GM18499 (cell line): ENCODE data around the gene AP2S1.
"Not testable (repeated sequence)": the region's sequence is repeated elsewhere in the genome, so short reads cannot be mapped to it uniquely, and the experiment has no call there.

ENCODE experiments used
- ATAC-seq: cut with Tn5 transposase; IDR thresholded peaks from one replicate; pipeline ENCODE4 v1.9.1; 2021; ENCODE audit warnings: moderate number of reproducible peaks; ENCODE audit not compliant: insufficient read depth, unreplicated experiment

Gene AP2S1

GRCh38 chr19:46868025-46868802, 17.6 kb upstream of the AP2S1 start:
- no peak for ATAC-seq

DNA sequence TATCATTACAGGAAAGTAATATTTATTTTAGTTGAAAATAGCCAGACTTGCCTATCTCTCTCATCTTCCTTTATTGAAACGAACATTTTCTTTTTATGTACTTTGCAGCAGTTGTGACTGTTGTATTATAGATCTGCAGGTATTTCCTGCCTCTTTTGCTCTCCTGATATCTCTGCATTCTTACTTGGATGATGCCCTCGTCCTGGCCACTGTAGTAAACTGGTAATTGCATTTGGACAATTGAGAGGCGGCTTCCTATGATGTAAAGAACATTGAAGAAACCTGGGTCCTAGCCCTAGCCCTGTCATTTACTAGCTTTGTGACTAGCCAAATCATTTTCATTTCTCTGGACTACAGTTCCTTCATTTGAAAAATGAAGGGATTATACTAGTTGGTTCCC, 16.5 kb upstream of the AP2S1 start:
- ATAC-seq = no peak

DNA sequence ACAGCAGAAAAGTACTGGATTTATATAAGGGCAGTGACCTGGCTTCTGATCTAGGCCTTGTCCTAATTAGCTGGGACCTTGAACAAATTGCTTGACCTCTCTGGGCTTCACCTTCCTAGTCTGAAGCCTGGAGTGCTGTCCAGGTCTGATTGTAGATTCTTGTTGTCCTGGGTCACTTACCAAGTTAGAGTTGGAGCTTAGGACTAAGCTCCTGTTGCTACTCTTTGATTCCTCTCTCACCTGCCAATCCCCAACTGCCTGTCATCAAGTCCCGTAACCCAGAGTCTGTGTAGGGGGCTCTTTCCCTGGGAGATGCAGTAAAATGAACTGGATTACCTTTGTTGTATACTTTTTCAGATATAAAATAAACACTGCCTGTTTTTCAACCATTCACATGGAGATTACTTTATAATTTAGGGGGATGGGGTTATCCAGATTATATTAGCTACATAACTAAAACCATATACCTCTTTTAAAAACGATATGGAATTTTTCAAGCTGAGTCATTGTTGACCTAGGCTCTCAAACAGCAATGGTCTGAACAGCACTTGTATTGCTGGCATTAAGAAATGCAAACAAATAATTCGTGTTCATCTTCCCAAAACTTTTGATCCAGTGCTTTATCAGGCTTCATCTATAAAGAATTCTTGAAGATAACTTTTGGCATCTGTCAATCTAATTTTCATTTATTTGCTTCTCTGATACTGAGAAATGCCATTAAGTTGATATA, 15.9 kb upstream of the AP2S1 start:
- no peak for ATAC-seq

DNA sequence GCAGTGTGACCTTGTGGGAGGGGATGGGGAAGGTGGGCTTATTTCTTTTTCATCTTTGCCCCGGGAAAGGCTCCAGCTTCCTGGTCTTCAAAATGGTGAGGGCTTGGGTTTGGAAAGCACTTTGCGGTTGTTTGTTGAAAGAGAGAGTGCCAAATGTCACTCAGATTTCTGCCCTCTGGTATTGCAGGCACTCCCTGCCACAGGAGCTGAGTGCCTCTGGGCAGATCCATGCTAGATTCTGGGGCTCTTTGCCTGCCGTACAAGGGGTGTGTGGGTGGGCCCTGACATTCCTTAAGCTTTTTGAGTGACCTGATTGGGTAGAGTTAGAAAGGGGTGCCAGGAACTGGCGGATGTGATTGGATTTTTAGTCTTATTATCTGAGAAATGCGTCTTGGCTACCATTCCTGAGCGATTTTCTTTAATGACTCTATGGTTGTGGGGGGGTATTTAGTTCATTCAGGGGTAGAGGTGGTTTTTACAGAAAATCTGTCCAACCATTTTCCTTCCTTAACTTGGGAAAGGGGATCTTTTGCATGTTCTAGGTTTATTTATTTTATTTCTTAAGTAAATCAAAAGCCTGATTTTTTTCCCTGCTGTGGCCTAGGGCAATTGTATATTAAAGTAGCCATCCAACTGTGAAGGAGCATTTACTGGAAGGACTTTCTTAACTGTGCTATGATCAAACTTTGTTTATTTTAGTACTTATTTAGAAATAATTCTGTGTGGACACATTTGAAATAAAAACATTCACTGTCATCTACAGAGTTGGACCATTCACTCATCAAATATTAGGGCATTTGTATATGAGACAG, 13.4 kb upstream of the AP2S1 start:
- no peak for ATAC-seq

DNA sequence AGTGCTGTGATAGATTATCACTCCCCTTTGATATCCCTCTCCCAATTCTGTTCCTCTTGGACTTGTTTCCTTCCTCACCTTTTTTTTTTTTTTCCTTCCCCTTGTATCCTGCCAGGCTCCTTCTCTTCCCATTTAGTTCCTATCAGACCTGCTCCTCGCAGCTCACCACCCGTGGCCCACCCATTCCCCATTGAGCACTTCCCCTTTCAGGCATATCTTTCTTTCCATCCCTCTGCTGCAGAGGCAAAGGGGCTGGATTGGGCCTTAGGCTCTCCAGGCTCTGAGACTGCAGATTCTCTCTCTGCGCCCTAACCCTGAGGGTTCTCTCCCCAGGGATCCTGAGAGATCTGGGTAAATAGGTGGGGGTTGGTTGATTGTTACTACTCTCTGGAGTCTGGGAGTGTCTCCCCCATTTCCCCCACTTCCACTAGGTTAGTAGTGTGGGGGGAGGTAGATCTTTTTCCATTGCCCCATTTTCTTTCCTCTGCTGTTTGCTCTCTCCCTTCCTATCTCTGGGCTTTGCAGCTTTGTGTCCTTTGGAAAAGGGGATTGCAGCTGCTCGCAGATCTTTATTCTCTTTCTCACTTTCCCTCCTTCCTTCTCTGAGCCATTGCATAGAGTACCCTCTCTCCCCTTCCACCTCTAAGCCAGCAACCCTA, 12.5 kb upstream of the AP2S1 start:
- no peak for ATAC-seq

DNA sequence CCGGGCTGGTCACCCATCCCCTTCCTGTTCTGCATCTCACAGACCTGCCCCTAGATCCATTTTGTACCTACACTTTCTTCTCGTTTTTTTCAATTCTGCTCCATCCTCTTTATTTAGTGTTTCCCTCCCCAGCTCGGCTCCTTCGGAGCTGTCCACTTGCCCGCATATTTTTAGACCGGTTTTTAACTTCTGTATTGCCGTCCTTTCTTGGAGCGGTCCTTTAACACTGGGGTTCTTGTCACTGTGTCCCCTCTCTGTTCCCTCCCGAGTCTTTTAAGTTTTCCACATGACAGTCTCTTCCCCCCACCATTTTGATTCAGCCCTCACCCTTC, 11.8 kb upstream of the AP2S1 start:
- no peak for ATAC-seq

DNA sequence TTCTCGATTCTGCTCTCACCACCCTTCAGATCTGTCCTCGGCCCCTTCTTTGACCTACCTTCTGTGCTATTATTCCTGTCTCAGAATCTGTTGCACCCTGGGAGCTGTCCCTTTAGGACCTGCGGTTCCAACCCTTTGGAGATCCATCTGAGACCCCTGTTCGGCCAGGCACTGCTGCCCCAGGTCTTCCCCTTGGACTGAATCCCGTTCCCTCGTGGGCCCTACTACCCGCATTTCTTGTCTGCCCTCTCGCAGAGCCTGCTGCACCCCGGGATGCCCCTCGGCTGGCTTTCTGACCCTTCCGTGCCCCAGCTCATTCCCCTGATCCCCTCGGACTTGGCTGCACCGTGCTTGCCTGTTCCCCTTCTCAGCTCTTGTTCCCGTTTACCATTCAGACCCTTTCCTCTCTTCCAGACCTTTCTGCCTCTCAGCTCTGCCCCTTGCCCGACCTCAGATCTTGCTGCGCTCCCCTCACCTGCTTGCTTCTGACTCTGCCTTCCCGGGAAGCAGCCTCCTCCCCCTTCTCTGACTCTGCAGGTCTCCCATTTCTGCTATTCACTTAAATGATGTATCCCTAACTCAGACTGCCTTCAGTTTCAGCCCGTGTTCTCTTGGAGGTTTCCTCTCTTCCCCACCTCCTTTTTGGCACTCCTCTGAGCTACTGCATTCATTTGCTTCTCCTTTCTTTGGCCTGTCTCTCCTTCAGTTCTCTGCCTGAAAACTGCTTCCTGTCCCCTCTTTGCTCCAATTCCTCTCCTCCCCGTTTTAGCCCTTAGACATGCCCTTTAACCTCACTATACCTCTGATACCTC, 11.3 kb upstream of the AP2S1 start:
- no peak for ATAC-seq

GRCh38 chr19:46860846-46861690, 10.4 kb upstream of the AP2S1 start, which contains the start of gene ARHGAP35:
TSS of gene ARHGAP35 (plus strand) at chr19:46860997. CDS start at chr19:46918676, 57,679 bp downstream.
- ATAC-seq = no peak

DNA sequence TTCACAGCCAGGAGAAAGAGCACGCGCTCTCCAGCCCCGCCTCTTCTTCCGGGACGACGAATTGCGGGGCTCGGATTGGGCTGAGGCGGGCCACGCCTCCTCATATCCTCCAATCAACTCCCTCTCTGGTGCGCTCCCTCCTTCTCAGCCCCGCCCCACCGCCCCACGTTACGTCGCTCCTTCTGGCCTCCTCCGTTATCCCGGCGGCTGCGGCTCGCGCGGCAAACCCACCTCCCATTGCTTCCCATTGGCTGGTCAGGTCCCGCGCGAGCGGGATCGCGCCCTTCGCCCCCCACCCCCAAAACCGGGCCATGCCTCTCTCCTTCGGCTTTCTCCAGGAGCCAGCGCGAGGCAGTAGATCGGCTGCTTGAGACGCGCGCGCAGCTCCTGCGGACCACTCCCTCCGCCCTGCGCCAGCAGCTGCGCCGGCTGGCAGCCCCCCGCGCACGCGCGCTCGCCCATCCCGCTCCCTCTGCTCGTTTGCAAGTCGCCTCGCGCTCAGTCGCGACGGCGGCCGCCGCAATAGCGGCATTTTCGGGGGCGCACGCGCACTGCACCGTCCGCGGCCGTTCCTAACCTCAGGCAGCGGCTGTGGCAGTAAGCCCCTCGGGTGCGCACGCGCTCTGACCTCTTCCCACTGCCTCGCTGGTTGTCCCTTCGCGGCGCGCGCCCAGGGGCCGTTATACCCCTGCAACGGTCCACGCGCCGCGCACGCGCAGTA, 9.6 kb upstream of the AP2S1 start:
- ATAC-seq = no peak

- ATAC-seq = no peak
Observed at GRCh38 chr19:46859637-46860124, 9.0 kb upstream of the AP2S1 start.

GRCh38 chr19:46856062-46857022, 5.7 kb upstream of the AP2S1 start:
- no peak for ATAC-seq

GRCh38 chr19:46854698-46855097, 4.1 kb upstream of the AP2S1 start:
- not testable (repeated sequence) for ATAC-seq

DNA sequence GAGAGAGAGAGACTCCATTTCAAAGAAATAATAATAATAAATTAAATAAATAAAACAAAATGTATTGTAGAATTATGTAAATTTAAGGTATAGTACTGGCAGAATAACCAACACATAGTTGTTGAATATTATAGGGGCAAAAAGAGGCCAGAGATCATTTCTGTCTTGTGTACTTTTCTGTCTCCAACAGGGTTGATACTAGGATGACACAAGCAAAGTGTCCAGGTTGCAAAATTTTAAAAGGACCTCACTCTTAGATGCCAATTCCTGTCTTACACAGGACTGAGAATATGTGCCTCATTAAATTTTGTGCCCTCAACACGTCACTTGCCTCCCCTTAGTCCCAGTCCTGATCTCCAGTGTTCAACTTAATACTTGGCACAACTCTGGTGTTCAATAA, 2.2 kb upstream of the AP2S1 start:
- ATAC-seq = no peak

DNA sequence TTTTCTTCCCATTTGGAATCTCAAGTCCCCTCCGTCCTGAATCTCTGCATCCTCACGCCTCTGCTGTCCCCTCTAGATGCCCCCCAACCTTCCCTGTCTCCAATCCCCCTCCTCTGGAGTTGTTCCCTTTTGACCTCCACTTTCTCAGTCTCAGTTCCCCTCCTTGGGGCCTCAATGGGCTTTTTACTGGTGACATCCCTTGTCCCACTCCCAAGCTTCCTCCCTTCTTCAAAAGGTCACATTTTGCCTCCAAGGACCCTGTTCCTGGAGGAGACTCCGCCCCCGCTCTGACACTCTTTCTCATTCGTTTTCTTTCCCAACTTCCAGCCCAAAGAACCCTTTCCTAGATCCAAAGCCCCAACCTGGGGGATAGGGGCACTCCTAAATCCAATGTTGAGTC, 1.0 kb downstream of the AP2S1 start:
- no peak for ATAC-seq

GRCh38 chr19:46848389-46848788, 2.3 kb downstream of the AP2S1 start:
- ATAC-seq = no peak

DNA sequence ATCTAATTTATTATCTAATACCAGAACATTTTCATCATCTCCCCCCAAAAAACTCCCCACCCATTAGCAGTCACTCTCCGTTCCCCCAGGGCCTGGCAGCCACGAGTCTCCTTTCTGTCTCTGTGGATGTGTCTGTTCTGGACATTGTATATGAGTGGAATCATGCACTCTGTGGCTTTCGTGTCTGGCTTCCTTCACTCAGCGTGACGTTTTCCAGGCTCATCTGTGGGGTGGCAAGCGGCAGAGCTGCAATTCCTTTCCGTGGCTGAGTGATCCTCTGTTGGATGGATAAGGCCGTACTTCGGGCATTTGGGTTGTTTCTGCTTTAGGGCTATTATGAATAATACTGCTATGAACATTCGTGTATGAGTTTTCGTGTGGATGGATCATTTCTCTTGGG, 3.1 kb downstream of the AP2S1 start:
- ATAC-seq = no peak

DNA sequence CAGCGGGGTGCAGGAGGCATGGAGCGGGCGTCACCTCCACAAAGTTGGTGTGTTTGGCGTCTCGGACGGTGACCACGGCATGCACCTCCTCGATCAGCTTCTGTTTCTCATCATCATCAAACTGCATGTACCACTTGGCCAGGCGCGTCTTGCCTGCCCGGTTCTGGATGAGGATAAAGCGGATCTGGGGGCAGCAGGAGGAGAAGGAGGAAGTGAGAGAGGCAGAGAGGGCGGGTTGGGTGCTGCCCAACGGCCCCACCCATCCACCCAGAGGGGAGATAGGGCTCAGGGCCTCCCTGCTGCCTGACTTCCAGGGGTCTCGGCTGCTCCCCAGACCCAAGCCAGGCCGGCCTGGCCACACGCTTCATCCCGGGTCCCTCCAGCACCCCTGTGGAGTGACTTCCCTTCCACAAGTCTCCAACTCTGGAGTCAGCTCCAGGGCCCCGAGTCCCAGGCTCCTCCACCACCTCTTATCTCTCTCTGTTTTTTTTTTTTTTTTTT, 4.6 kb downstream of the AP2S1 start:
- no peak for ATAC-seq
